GM21619 (cell line): ENCODE results near the gene CPNE7.
"Not testable (repeated sequence)": the region's sequence is repeated elsewhere in the genome, so short reads cannot be mapped to it uniquely, and the experiment has no call there.

Experiments used
- ATAC-seq: cut with Tn5 transposase; IDR thresholded peaks from one replicate; pipeline ENCODE4 v1.9.1; 2021; ENCODE audit not compliant: unreplicated experiment

CPNE7 gene

DNA sequence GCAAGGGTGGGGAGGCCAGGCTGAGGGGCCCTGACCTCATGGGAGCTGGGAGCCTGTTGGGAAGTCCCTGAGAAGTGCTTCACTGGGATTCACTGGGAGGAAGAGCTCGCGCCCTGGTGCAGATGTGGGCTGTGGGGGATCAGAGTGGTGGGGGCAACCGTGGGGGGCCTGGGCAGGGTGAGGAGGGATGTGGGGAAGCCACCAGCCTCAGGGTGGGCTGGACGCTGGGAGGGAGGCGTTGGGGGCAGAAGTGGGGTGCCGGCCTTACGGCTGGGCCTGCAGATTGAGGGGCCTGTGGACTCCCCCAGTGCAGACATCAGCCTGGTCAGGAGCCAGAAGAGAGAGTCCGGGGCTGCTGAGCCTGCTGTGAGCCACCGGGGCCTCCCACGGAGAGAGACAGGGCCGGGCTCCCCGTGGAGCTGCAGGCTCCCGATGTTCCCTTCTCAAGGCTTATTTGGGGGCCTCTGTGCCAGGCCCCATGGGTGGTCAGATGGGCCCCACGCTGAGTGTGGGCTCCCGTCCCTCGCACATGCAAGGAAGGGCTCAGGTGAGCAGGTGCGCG is 45.7 kb downstream of the CPNE7 start:
- ATAC-seq, result no peak

DNA sequence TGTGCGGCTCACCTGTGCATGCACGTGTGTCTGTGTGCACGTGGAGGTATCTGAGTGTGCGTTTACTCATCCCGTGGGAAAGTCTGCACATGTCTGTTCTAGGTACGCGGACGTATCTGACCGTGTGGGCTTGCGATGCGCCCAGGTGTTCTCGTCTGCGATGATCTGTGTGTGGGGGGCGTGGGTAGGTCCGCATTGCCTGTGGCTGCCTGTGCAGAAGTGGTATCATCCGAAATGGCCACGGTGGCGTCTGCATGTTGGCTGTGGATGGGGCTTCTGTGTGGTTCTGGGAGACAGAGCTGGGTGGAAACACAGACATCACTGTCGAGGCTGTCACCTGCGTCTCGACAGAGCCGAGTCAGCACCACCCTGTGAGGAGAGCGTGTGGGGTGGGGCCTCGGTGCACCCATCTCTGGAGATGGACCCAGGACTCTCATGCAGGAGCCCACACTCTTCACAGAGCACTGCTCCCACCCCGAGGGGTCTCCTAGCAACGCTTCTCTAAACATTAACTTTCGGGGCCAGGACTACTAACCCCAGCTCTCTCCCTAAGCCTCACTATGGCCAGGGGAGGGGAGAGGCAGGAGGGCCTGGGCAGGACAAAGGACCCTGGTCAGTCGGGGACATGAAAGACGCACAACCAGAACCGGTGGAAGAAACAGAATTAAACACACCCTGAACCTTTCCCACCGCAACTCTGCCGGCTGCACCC is 46.3 kb downstream of the CPNE7 start:
- no peak for ATAC-seq

DNA sequence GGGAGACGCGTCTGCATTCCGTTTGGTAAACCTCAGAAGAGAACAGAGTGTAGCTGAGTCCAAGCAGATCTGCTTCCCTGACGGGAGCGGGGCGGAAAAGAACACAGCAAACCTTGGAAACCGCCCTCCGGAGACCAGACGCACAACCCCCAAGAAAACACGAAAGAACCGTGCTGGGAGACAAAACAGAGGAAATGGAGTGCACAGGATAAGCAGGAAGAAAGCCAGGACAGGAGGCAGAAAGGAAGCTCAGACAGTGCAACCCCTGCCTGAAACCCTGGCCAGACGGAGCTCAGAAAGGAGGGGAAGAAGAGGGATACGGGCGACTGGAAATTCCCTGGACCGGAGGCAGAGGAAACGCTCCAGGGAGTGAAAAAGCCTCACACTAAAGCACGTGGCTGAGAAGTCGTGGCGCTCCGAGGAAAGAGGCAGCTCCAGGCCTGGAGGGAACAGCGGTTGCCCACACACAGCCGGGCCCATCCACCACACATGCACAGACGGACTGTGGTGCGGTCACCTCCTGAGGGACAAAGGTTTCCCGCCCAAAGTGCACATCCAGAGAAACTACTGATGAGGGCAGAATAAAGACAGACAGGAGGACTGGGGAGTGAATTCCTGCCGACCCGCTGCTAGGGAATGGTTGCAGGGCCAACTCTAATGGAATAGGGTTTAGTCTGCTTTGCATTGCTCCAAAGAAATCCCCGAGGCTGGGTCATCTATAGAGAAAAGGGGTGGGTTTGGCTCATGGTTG is 48.1 kb downstream of the CPNE7 start:
- no peak for ATAC-seq

GRCh38 chr16:89624777-89625761 is 49.5 kb downstream of the CPNE7 start:
- no peak for ATAC-seq

GRCh38 chr16:89629827-89630610 is 54.5 kb downstream of the CPNE7 start:
- no peak for ATAC-seq

- ATAC-seq, result no peak
Measured at GRCh38 chr16:89633064-89633631, 57.6 kb downstream of the CPNE7 start.

- ATAC-seq, result not testable (repeated sequence)
Measured at GRCh38 chr16:89634463-89635385, 59.2 kb downstream of the CPNE7 start.

DNA sequence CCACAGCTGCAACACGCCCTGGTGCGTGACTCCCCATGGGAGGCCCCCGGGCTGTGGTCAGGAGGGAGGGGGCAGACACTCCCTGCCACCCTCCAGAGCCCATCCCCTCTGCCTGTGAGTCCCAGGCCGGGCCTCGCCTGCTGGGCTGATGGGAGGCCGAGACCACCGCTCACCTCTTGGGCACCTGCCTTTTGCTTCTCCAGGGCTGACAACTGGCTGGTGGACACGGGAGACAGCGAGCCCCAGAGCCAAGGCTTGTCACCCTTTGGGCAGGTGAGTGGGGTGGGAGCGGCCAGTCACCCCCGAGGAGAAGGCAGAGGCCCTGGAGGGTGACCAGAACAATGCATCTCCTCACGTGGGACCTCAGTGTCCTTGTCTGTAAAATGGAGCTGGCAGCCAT is 61.1 kb downstream of the CPNE7 start:
- ATAC-seq, result no peak

DNA sequence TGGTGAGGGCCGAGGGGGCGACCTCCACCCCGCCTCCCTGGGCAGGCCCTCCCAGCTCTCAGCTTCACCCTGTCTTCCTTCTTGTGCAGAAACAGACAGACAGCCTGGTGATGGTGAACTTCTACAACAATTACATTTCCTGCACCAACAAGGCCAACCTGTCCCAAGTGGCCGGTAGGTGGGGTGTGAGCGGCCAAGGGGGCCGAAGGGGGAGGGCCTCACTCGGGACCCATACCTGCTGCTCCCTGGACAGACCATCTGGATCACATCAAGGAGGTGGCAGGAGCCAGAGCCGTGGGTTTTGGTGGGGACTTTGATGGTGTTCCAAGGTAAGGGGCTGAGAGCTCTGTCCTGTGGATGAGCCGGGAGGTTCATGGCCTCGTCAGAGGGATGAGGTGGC is 61.8 kb downstream of the CPNE7 start:
- no peak for ATAC-seq

GRCh38 chr16:89638455-89638854 is 62.9 kb downstream of the CPNE7 start:
- ATAC-seq, result no peak

- no peak for ATAC-seq
Measured at GRCh38 chr16:89639385-89639784, 63.8 kb downstream of the CPNE7 start.

GRCh38 chr16:89641458-89642119 is 66.0 kb downstream of the CPNE7 start:
- no peak for ATAC-seq

GRCh38 chr16:89642574-89642973 is 67.0 kb downstream of the CPNE7 start:
- no peak for ATAC-seq

DNA sequence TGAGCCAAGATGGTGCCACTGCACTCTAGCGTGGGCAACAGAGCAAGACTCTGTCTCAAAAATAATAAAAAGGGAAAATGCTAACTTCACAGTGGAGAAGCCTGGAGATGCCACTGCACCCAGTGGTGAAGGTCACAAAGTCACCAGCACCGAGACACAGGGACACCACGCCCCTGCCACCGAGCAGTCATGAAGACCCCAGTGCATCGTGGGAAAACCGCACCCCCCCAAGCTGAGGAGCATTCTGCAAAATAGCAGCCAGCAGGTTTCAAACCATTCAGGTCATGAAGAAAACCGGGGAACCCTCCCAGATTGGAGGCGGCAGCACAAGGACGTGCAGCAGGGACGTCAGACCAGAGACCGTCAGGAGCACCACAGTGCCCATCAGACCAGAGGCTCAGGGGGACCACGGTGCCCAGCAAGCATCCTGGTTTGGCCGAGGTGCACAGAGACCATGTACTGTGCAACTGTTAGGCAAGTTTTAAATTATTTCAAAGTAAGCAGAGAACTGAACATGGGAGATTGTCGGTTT is 68.3 kb downstream of the CPNE7 start:
- no peak for ATAC-seq

GRCh38 chr16:89645122-89645521 is 69.6 kb downstream of the CPNE7 start:
- no peak for ATAC-seq

DNA sequence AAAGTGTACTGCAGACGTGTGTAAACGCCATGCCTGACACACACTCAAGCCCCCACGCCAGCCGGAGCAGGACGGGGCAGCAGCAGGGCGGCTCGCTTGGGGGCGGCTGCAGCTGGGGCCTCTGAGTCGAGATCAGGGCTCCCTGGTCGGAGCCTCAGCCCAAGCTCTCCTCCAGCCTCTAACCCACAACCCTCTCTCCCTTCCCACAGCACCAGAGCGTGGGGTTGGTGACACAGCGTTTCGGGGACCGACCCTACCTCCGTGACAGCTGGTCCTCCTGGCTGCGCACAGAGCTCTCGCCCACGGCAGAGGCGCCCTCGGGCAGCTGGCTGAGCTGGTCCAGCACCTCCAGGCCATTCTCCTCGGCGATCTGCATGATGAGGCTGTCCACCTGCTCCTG is 70.7 kb downstream of the CPNE7 start:
- ATAC-seq, result no peak
